ENCODE measurements around the gene ABHD1. TPM values are rescaled to one million over a fixed set of nuclear protein-coding genes. Genes with fewer than 3 reads are reported as not detected.

The ABHD1 gene
- total RNA-seq, 1 donor from 2014 or later = not detected

DNA sequence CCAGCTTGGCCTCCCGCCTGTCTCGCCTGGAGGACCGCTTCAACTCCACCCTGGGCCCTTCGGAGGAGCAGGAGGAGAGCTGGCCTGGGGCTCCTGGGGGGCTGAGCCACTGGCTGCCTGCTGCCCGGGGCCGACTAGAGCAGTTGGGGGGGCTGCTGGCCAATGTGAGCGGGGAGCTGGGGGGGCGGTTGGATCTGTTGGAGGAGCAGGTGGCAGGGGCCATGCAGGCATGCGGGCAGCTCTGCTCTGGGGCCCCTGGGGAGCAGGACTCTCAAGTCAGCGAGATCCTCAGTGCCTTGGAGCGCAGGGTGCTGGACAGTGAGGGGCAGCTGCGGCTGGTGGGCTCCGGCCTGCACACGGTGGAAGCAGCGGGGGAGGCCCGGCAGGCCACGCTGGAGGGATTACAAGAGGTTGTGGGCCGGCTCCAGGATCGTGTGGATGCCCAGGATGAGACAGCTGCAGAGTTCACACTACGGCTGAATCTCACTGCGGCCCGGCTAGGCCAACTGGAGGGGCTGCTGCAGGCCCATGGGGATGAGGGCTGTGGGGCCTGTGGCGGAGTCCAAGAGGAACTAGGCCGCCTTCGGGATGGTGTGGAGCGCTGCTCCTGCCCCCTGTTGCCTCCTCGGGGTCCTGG lies 40.7 kb upstream of the ABHD1 start:
- Histone ChIP-seq H3K4me3 (ENCODE audit: low read depth, low read length) (no peak overlapping the region), H3K36me3 (ENCODE audit: control insufficient read depth, insufficient read depth, low read length) (no peaks in the 10 kb centered on the region), H3K27me3 (ENCODE audit: control insufficient read depth, insufficient read depth, low read length) (no peaks in the 10 kb centered on the region)
- DNase-seq (ENCODE audit: low read depth) = no peak
- TF ChIP-seq, protein P1, sequence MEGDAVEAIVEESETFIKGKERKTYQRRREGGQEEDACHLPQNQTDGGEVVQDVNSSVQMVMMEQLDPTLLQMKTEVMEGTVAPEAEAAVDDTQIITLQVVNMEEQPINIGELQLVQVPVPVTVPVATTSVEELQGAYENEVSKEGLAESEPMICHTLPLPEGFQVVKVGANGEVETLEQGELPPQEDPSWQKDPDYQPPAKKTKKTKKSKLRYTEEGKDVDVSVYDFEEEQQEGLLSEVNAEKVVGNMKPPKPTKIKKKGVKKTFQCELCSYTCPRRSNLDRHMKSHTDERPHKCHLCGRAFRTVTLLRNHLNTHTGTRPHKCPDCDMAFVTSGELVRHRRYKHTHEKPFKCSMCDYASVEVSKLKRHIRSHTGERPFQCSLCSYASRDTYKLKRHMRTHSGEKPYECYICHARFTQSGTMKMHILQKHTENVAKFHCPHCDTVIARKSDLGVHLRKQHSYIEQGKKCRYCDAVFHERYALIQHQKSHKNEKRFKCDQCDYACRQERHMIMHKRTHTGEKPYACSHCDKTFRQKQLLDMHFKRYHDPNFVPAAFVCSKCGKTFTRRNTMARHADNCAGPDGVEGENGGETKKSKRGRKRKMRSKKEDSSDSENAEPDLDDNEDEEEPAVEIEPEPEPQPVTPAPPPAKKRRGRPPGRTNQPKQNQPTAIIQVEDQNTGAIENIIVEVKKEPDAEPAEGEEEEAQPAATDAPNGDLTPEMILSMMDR (IDR thresholded peaks at IDR 0.05; ENCODE audit: insufficient read depth, low read length, poor library complexity, severe bottlenecking) = no peak

DNA sequence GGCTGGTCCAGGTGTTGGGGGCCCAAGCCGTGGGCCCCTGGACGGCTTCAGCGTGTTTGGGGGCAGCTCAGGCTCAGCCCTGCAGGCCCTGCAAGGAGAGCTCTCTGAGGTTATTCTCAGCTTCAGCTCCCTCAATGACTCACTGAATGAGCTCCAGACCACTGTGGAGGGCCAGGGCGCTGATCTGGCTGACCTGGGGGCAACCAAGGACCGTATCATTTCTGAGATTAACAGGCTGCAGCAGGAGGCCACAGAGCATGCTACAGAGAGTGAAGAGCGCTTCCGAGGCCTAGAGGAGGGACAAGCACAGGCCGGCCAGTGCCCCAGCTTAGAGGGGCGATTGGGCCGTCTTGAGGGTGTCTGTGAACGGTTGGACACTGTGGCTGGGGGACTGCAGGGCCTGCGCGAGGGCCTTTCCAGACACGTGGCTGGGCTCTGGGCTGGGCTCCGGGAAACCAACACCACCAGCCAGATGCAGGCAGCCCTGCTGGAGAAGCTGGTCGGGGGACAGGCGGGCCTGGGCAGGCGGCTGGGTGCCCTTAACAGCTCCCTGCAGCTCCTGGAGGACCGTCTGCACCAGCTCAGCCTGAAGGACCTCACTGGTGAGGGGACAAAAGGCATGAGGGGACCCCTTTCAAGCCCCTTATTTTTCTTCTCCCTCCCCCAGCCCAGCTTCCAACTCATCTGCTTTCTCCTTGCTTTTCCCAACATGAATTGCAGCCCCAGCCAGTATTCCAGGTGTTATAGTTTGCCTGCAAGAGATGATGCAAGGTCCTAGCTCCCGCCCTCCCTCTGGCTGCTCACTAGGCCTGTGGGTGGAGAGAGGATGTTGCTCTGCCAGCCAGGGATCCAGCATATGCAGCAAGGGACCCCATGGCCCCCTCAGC lies 40.0 kb upstream of the ABHD1 start:
- no peaks in the 10 kb centered on the region for H3K36me3 ChIP-seq (ENCODE audit: control insufficient read depth, insufficient read depth, low read length)
- TF ChIP-seq, protein P1 (IDR thresholded peaks at IDR 0.05; ENCODE audit: insufficient read depth, low read length, poor library complexity, severe bottlenecking) = no peak
- H3K4me3 ChIP-seq (ENCODE audit: low read depth, low read length) = no peak overlapping the region
- DNase-seq (ENCODE audit: low read depth) = no peak
- no peaks in the 10 kb centered on the region for H3K27me3 ChIP-seq (ENCODE audit: control insufficient read depth, insufficient read depth, low read length)

DNA sequence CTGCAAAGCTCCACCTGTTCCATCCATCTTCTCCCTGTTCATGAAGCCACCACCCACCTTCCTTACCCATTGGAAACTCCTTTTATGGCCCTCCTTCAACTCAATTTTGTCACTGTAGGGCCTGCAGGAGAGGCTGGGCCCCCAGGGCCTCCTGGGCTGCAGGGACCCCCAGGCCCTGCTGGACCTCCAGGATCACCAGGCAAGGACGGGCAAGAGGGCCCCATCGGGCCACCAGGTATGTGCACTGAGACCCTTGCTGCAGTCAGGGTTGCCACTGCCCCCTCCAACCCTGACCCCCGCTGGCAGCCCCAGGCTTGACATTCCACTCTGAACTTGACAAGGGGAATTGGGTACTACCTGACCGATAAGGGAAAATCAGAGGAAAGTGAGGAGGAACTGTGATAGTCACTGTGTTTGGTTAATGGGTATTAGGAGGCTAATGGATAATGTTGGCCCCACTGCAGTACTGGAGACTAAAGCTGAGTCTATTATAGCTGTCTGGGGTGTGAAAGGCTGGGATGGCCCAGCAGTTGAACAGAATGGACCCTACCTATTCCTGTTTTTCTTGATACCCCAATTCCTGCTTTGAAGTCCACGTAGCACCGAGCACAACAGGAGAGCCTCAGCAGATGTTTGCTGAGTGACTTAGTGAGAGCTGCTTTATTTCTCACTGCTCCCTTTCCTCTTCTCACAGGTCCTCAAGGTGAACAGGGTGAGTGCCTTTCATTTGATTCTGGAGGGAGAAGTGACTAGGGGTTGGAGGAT lies 39.1 kb upstream of the ABHD1 start:
- TF ChIP-seq, protein P1 (IDR thresholded peaks at IDR 0.05; ENCODE audit: insufficient read depth, low read length, poor library complexity, severe bottlenecking) = no peak
- no peaks in the 10 kb centered on the region for H3K36me3 ChIP-seq (ENCODE audit: control insufficient read depth, insufficient read depth, low read length)
- no peak for DNase-seq (ENCODE audit: low read depth)

DNA sequence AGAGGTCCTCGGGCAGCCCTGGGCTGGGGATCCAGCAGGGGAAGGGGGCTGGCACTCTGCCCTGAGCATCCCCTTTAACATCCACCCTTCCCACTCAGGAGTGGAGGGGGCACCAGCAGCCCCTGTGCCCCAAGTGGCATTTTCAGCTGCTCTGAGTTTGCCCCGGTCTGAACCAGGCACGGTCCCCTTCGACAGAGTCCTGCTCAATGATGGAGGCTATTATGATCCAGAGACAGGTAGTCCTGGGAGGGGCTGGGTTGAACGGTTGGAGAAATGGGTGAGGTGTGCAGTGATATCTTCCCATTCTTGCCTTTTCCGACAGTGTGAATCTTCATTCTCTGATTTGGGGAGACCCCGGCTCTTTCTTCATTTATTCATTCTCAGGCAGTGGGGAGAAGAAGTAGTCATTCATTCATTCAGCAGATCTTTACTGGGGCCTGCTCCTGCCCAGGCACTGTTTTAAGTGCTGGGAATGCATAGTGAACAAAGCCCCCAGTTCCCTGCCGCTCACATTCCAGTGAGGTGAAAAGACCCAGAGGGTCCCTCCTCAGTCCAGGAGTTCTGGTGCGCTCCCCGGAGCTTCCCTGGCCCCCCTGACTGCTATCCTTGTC lies 38.4 kb upstream of the ABHD1 start:
- no peak for DNase-seq (ENCODE audit: low read depth)

More for the DNA sequence above, 39.1 kb upstream of the ABHD1 start:
- H3K4me3 ChIP-seq (ENCODE audit: low read depth, low read length) = no peak overlapping the region
- H3K27me3 ChIP-seq (ENCODE audit: control insufficient read depth, insufficient read depth, low read length) = no peaks in the 10 kb centered on the region

DNA sequence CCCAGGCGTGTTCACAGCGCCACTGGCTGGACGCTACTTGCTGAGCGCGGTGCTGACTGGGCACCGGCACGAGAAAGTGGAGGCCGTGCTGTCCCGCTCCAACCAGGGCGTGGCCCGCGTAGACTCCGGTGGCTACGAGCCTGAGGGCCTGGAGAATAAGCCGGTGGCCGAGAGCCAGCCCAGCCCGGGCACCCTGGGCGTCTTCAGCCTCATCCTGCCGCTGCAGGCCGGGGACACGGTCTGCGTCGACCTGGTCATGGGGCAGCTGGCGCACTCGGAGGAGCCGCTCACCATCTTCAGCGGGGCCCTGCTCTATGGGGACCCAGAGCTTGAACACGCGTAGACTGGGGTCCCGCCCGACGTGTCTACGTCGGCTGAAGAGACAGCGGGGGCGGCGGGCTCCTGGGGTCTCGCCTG lies 37.9 kb upstream of the ABHD1 start:
- TF ChIP-seq, protein P1 (IDR thresholded peaks at IDR 0.05; ENCODE audit: insufficient read depth, low read length, poor library complexity, severe bottlenecking) = peak; percentile 63
- H3K27me3 ChIP-seq (ENCODE audit: control insufficient read depth, insufficient read depth, low read length) = no peaks in the 10 kb centered on the region
- DNase-seq (ENCODE audit: low read depth) = no peak

More for the DNA sequence above, 38.4 kb upstream of the ABHD1 start:
- H3K4me3 ChIP-seq (ENCODE audit: low read depth, low read length) = peak overlapping the region; percentile 55
- no peaks in the 10 kb centered on the region for H3K36me3 ChIP-seq (ENCODE audit: control insufficient read depth, insufficient read depth, low read length)
- TF ChIP-seq, protein P1 (IDR thresholded peaks at IDR 0.05; ENCODE audit: insufficient read depth, low read length, poor library complexity, severe bottlenecking) = no peak
- no peaks in the 10 kb centered on the region for H3K27me3 ChIP-seq (ENCODE audit: control insufficient read depth, insufficient read depth, low read length)

More for the DNA sequence above, 37.9 kb upstream of the ABHD1 start:
- Histone ChIP-seq H3K36me3 (ENCODE audit: control insufficient read depth, insufficient read depth, low read length) (no peaks in the 10 kb centered on the region), H3K4me3 (ENCODE audit: low read depth, low read length) (peak overlapping the region; percentile 55)

All from kidney epithelial cell (primary cell).